ENCODE results near the gene PKP3.
"Not testable (repeated sequence)": the region's sequence is repeated elsewhere in the genome, so short reads cannot be mapped to it uniquely, and the experiment has no call there.

PKP3 gene

DNA sequence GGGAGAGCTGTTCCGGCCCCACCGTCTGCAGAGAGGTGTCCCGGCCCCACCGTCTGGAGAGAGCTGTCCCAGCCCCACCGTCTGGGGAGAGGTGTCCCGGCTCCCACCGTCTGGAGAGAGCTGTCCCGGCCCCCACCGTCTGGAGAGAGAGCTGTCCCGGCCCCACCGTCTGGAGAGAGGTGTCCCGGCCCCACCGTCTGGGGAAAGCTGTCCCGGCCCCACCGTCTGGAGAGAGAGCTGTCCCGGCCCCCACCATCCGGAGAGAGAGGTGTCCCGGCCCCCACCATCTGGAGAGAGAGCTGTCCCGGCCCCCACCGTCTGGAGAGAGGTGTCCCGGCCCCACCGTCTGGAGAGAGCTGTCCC, 30.6 kb upstream of the PKP3 start:
- in situ Hi-C loops (cut with HindIII; ENCODE audit: low sequenced_read_pairs) = not testable (repeated sequence)

DNA sequence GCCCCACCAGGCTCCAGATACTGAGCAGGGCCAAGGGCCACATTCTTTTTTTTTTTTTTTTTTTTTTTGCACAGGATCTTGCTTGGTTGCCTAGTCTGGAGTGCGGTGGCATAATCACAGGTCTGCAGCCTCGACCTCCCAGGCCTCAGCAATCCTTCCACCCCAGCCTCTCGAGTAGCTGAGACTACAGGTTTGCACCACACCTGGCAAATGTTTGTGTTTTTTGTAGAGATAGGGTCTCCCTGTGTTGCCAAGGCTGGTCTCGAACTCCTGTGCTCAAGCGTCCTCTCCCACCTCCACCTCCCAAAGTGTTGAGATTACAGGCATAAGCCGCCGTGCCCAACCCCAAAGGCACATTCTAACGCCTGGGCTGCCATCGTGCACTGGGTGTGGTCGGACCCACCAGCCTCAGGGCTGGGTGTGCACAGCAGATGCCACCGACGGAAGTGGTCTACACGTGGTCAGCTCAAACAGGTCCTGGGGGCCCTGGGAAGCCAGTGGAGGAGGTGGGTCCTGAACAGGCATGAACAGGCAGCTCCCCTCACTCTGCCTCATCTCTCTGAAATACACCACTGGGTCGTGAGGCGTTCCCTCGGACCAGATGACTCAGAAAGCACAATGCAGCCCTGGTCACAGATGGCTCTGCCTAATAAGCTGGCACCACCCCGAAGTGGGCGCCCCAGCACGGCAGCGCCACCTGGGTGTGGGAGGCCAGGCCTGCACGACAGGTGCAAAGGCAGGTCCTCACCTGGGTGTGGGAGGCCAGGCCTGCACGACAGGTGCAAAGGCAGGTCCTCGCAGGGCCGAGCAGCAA, 29.9 kb upstream of the PKP3 start:
- in situ Hi-C loops (cut with HindIII; ENCODE audit: low sequenced_read_pairs) = no loop called here

DNA sequence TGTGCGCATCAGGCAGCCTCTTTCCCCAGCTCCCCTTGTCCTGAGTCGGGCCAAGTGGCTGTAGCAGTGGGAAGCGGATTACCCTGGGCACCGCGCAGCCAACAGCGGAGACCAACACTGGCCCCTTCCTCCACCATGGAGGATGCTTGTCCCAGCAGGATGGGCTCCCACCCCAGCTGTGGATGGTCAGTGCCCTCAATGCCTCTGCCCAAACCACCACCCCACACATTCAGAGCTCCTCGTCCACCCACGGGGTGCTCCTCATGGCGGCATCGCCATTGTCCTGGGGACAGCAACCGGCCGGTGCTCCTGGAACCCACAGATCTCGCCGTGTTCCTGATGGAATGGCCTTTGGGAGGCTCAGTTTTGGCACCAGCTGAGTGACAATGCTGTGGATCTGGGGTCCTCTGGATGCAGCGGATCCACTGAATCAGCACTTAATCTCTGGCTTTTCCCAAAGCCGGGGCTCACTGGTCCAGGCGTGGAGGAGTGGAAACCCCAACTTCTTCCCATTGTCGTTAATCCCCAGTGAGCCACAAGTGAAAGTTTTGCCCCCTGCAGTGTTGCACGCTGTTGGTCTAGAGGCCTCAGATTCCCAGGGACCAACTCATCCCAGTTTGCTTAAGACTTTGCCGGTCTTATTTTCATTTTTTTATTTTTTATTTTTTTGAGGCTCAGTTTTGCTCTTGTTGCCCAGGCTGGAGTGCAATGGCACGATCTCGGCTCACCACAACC, 28.9 kb upstream of the PKP3 start:
- in situ Hi-C loops (cut with HindIII; ENCODE audit: low sequenced_read_pairs) = no loop called here

DNA sequence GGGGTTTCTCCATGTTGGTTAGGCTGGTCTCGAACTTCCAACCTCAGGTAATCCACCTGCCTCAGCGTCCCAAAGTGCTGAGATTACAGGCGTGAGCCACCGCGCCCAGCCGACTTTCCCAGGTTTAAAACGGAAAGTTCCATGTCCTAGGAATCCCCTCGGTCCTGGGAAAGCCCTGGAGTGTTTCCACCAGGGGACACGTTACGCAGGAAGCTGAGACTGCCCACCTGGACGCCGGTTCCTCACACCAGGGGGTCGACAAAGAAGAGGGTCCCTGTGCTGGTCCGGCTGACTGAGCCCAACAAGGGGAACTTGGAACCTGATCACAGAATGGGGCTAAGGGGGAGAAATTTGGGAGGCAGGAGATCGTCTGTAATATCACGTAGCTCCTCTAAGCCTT, 28.2 kb upstream of the PKP3 start:
- in situ Hi-C loops (cut with HindIII; ENCODE audit: low sequenced_read_pairs) = no loop called here

DNA sequence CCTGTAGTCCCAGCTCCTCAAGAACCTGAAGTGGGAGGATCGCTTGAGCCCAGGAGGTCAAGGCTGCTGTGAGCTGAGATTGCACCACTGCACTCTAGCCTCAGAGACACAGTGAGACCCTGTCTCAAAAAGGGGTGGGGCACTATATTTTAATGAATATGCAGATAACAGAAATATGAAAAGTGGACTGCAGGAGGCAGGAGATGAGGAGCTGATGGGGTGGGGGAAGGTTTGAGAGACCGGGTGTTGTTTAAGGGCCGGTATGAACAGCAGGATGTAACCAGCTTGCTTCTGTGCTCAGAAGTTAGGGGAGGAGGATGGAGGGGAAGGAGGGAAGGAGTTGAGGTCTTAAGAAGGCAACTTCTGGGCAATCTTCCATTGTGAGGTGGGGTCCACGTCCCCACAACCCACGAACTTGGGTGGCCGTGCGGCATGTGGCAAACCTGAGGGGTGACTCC, 26.0 kb upstream of the PKP3 start:
- in situ Hi-C loops (cut with HindIII; ENCODE audit: low sequenced_read_pairs) = no loop called here

DNA sequence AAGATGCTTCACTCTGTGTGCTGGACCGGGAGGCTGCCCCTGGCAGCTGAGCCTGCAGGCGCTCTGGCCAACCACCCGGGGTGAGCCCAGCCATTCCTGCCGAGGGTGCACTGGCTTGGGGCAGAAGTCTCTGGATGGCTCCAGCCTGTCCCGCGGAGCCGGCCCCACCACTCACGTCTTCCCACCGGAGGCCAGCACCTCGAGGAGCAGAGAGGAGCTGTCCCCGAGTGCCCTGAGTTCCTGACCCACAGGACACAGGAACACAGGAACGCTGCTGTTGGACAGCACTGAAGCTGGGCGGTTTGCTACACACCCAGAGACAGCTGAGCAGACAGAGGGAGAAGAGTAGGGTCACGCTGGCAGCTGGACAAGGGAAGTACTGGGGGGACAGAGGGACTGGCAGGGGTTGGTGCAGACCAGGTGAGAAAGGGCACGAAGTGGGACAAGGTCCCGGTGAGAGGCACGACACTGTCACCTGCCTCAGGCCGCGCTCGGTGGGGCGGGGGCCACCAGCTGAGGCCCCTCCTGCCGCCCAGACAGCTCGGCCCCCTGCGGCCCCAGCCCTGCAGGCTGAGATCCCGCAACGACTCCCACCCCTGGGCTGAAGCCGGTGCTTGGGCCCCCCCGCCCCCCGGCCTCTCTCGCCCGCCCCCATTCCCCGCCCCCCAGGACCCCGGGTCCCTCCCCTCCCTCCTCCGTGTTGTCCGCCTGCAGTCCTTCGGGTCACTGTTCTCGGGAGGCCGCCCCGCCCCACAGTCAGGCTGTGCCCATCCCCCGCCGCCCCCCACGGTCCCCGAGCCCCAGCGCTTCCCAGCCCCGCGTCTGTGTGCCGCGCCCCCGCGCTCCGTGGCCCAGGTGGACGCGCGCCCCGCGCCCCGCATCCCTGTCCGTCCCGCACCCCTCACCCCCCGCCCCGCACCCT, 25.3 kb upstream of the PKP3 start:
- in situ Hi-C loops (cut with HindIII; ENCODE audit: low sequenced_read_pairs) = no loop called here

DNA sequence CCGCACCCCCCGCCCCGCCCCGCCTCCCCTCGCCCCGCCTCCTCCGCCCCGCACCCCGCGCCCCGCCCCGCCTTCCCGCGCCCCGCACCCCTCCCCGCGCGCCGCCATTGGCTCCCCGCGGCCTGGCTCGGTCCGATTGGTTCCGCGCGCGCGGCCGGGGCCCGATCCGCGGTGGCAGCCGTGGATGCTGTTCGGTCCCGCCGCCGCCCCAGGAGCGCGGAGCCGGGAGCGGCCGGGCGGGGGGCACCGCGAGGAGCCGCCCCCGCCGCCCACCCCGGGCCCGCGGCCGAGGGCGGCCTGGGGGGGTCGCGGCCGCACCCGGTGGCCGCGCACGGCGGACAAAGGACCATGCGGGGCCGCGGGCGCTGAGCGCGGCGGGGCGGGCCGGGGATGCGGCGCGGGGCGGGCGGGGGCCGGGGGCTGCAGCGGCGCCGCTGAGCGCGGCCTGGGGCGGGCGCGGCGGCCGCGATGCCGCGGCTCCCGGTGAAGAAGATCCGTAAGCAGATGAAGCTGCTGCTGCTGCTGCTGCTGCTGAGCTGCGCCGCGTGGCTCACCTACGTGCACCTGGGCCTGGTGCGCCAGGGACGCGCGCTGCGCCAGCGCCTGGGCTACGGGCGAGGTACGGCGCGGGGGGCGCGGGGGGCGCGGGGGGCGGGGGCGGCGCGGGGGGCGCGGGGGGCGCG, 24.5 kb upstream of the PKP3 start, which contains the start of gene B4GALNT4:
TSS of gene B4GALNT4 (plus strand) at position 164 of the 683 bp plus-strand sequence. CDS start at position 469, 305 bp downstream.
- in situ Hi-C loops (cut with HindIII; ENCODE audit: low sequenced_read_pairs) = no loop called here

DNA sequence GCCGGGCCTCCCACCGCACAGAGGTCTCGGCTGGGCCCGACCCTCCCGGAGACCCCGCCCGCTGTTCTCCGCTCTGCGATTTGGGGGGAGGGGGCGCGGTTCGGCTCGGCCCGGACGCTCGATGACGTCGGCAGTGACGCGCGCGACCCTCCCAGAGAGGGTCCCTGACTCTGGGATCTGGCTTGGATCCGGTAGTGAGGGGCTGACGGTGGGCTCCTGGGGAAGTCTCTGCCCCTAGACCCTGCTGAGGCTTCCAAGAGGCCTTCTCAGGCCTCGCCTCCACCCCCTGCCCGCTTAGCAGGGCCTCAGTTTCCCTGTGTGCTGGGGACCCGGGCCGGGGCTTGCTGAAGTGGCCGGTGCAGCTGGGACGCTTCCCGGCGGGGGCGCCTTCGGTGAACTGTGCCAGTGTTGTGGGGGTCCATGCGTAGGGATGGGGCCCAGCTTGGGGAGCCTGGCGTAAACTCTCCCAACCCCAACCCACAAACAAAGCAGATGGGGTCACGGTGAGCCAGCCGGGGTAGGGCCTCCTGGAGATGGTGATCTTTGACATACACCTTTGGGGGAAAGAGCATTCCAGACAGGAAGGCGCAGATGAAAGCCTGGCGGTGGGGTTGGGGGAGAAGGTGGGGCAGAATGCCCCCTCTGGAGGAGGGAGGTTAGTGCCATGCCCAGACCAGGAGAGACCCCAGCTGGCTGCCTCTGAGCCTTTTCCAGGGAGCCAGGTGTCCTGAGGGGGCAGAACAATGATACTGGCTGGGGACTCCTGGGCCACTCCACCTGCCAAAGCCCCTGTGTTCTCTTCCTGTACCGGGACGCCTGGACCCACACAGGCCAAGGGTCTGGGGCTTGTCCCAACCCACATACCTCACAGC, 23.7 kb upstream of the PKP3 start:
- in situ Hi-C loops (cut with HindIII; ENCODE audit: low sequenced_read_pairs) = no loop called here

DNA sequence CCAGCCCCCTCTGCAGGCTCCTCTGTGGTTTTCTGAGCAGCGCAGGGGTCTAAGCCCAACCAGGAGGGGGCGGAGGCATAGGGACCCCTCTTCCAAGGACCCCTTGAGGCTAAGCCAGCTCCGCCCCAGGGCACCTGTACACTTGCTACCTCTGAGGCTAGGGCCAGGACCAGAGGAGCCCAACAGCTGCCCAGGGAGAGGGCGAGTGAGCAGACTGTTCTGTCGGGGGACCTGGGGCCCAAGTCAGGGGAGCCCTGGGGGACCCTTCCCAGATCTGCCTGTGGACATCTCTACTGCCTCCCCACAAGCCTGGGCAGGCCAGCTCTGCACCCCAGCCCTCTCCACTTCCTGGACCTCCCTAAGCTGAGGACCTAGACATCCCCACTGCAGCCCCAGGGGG, 23.0 kb upstream of the PKP3 start:
- in situ Hi-C loops (cut with HindIII; ENCODE audit: low sequenced_read_pairs) = no loop called here

DNA sequence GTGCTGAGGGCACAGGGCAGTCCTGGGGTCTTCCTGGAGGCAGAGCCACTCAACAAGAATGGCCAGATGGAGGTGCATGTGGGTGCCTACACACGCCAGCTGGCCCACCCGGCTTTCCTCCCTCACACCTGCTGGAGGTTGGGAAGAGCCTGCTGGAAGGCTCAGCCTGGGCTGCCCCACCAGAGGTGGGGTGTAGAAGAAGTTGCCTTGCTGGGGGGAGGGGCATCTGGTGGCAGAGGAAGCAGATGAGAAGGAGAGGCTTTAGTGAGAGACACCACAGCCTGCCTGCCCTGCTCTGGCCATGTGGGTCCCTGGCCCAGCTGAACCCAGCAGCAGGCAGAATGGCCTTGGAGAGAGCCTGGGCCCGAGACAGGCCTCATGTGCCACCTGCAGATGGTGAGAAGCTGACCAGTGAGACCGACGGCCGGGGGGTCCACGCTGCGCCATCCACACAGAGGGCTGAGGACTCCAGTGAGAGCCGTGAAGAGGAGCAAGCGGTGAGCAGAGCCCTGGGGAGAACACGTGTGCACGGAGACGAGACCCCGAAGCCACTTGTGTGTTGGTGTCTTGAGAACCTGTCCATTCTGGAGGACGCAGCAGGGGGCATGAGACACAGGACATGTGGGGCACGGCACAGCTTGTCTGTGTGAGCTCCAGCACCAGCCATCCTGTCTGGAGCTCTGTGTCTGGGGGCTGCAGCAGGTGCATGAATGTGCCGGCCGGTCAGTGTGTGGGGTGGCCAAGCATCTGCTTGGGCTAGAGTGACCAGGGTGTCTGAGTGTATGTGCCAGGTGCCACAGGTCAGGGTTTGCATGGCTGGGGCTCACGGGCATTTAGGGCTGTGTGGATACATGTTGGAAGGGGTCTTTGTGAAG, 22.1 kb upstream of the PKP3 start:
- in situ Hi-C loops (cut with HindIII; ENCODE audit: low sequenced_read_pairs) = no loop called here

DNA sequence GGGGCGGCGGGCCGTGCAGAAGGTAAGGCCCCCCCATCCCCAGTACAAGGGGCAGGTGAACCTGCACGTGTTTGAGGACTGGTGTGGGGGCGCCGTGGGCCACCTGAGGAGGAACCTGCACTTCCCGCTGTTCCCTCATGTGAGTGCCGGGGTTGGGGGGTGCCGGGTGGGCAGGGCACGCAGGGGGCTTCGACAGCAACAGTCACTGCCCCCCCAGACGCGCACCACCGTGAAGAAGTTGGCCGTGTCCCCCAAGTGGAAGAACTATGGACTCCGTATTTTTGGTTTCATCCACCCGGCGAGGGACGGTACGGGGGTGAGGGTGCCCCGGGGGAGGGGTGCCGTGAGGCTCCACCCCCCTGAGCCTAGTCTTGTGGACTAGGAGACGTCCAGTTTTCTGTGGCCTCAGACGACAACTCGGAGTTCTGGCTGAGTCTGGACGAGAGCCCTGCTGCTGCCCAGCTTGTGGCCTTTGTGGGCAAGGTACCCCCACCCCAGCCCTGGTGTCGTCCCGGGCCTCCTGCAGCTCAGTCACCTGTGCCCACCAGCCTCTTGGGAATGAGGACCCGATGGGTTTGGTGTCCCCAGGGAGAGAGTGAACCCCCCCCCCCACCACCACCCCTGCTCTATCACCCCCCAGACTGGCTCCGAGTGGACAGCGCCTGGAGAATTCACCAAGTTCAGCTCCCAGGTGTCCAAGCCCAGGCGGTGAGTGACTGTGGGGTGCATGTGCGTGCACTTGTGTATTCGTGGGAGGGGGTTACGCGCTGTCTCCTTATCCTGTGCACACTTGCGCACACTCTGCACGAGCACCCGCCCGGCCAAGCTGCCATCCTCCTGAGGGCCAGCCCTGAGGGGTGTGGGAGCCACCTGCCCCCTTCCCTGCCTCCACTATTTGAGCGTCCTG, 20.9 kb upstream of the PKP3 start:
- in situ Hi-C loops (cut with HindIII; ENCODE audit: low sequenced_read_pairs) = no loop called here

DNA sequence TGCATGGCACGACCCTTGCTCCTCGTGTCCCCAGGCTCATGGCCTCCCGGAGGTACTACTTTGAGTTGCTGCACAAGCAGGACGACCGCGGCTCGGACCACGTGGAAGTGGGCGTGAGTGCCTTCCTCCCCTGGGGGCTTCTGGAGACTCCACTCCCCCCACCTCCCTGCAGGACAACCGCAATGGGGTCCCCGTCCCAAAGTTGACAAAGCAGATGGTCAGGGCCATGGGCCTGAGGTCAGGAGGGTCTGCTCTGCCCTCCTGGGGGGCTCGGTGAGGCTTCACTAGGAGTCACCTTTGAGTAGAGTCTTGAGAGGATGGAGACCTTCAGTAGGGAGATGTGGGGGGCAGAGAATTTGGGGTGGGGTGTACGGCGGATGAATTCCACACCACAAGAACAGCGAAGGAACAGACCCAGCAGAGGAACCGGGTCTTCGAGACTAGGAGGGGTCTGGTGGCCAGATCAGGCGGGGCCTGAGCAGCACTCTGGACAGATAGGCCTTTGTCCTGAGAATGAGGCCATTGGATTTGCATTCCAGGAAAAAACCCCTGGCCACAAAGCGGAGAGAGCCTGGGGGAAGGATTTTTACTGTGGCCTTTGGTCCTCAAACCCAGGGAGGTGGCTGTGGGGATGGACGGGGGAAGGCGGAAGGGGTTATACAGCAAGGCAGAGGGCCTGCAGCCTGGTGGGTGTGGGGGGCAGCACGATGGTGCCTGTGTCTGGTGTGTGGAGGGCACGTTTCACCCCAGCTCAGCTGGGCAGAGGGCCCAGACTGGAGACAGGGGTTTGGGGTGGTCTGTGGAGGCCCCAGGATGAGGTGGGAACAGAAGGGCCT, 20.1 kb upstream of the PKP3 start:
- in situ Hi-C loops (cut with HindIII; ENCODE audit: low sequenced_read_pairs) = no loop called here

DNA sequence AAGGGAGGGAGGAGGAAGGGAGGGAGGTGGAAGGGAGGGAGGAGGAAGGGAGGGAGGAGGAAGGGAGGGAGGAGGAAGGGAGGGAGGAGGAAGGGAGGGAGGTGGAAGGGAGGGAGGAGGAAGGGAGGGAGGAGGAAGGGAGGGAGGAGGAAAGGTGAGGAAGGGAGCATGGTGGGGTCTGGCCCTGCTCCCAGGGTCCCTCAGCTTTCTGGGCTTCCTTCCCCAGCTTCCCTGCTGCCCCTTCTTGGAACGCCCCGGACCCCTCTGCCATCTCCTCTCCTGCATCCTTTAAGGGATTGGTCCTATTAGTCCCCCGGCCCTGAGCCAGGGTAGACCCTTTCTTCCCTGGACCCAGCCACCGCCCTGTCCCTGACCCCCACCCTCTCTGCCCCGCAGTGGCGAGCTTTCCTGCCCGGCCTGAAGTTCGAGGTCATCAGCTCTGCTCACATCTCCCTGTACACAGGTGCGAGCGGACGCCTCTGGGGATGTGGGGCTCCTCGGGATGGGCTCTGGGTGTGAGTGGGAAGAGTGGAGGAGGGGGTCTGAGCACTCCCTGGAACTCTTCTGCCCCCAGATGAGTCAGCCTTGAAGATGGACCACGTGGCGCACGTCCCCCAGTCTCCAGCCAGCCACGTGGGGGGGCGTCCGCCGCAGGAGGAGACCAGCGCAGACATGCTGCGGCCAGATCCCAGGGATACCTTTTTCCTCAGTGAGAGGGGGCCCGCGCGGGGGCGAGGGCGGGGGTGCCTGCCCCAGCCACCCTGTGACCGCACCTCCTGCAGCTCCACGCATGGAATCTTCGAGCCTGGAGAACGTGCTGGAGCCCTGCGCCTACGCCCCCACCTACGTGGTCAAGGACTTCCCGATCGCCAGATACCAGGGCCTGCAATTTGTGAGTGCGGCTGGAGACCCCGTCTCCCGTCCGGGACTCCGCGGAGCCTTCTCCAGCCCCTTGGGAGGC, 18.7 kb upstream of the PKP3 start:
- in situ Hi-C loops (cut with HindIII; ENCODE audit: low sequenced_read_pairs) = no loop called here

DNA sequence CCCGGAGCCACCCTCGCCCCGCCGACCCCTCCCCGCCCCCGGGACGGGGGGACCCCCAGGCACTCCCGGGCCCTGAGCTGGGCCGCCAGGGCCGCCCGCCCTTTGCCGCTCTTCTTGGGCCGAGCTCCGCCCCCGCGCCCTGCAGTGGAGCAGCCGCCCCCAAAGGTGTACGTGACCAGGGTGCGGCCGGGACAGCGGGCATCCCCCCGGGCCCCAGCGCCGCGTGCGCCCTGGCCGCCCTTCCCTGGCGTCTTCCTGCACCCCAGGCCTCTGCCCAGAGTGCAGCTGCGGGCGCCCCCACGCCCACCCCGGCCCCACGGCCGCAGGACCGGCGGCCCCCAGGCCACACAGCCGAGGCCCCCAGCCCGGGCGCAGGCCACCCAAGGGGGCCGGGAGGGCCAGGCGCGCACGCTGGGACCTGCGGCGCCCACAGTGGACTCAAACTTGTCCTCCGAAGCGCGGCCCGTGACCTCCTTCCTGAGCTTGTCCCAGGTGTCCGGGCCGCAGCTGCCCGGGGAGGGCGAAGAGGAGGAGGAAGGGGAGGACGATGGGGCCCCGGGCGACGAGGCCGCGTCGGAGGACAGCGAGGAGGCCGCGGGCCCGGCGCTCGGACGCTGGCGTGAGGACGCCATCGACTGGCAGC, 17.4 kb upstream of the PKP3 start:
- in situ Hi-C loops (cut with HindIII; ENCODE audit: low sequenced_read_pairs) = no loop called here

DNA sequence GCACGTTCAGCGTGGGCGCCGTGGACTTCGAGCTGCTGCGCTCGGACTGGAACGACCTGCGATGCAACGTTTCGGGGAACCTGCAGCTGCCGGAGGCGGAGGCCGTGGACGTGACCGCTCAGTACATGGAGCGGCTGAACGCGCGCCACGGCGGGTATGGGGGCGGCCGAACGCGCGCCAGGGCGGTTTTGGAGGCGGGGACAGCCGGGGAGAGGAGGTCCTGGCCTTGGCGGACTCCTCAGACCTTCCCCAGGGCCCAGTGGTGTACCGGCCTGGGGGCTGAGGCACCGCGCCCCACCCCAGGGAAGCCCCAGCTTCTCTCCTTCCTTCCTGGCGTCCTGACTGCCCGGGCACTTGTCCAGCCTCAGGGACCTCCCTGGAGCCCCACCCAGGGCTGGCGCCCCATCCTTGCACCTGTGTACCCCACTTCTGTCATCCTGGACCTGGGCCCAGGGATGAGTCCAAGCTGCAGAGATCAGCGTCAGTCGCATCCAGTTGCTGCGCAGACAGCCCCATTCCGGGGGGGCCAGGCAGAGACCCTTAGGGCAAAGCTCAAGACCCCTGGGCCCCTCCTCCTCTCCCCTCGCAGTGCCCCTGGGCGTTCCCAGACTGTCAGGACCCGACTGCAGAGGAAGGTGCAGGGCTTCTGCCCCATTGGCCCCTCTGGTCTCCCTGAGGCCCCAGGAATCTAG, 16.7 kb upstream of the PKP3 start:
- in situ Hi-C loops (cut with HindIII; ENCODE audit: low sequenced_read_pairs) = no loop called here

All from DLD1 (cell line).